ENCODE results near the gene ANKRD33.

ANKRD33 gene

DNA sequence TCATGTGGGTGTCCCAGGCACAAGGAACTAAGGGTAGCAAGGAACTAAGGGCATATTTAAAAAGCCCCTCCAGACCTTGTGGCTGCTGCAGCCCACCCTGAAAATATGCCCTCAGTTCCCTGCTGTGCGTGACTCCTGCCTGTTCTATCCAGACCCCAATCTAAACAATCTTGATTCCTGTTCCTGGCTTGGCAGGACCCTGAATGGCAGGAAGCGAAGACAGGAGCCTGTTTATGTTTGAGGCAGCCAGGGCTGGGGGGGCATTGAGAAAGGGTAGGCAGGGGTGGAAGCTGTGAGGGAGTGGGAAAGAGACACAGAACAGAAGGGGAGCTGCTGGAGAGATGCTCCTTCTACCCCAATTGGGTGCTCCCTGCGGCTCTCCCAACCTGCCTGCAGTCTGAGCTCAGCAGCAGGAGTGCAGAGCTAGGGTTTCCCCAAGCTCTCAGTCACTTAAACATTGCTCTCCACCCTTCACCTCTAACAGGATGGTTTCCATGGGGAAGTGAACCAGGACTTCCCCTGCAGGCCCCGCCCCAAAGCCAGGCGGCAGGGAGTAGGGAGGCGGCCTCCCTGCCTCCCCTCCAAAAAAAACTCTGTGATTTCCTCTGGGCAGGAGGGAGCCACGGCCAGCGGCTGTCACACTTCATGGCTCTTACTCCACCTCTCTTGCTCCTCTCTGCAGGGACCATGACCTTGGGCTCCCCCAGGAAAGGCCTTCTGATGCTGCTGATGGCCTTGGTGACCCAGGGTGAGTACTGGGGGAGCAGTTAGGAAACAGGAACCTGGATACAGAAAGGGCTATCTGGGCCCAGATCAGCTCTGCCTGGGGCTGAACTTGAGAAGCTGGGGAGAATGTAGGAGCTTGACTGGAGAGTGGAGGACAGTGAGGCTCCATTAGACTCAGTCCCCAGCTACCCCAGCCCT is 24.1 kb downstream of the ANKRD33 start:
- peak; percentile 20; the same call in 2 of the 3 replicates for ATAC-seq
- TF ChIP-seq ISL1 (CRISPR knock-in tag; IDR thresholded peaks at IDR 0.05), result no peak
- TF ChIP-seq TOX (CRISPR knock-in tag; IDR thresholded peaks at IDR 0.05; ENCODE audit: borderline replicate concordance), result no peak
- TF ChIP-seq, protein P1, sequence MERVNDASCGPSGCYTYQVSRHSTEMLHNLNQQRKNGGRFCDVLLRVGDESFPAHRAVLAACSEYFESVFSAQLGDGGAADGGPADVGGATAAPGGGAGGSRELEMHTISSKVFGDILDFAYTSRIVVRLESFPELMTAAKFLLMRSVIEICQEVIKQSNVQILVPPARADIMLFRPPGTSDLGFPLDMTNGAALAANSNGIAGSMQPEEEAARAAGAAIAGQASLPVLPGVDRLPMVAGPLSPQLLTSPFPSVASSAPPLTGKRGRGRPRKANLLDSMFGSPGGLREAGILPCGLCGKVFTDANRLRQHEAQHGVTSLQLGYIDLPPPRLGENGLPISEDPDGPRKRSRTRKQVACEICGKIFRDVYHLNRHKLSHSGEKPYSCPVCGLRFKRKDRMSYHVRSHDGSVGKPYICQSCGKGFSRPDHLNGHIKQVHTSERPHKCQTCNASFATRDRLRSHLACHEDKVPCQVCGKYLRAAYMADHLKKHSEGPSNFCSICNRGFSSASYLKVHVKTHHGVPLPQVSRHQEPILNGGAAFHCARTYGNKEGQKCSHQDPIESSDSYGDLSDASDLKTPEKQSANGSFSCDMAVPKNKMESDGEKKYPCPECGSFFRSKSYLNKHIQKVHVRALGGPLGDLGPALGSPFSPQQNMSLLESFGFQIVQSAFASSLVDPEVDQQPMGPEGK (CRISPR knock-in tag; IDR thresholded peaks at IDR 0.05; ENCODE audit: borderline replicate concordance), result no peak
- no peak for TF ChIP-seq ZFP30 (CRISPR knock-in tag; IDR thresholded peaks at IDR 0.05)
- TF ChIP-seq ZNF565 (CRISPR knock-in tag; conservative IDR thresholded peaks at IDR 0.05; ENCODE audit: low read depth), result no peak
- TF ChIP-seq CSDC2 (CRISPR knock-in tag; IDR thresholded peaks at IDR 0.05), result no peak
- TF ChIP-seq, protein P2, sequence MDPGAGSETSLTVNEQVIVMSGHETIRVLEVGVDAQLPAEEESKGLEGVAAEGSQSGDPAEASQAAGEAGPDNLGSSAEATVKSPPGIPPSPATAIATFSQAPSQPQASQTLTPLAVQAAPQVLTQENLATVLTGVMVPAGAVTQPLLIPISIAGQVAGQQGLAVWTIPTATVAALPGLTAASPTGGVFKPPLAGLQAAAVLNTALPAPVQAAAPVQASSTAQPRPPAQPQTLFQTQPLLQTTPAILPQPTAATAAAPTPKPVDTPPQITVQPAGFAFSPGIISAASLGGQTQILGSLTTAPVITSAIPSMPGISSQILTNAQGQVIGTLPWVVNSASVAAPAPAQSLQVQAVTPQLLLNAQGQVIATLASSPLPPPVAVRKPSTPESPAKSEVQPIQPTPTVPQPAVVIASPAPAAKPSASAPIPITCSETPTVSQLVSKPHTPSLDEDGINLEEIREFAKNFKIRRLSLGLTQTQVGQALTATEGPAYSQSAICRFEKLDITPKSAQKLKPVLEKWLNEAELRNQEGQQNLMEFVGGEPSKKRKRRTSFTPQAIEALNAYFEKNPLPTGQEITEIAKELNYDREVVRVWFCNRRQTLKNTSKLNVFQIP (CRISPR knock-in tag; IDR thresholded peaks at IDR 0.05; ENCODE audit: borderline replicate concordance, low read depth), result no peak
- no peak for TF ChIP-seq TCF4 (CRISPR knock-in tag; IDR thresholded peaks at IDR 0.05; ENCODE audit: borderline replicate concordance)
- TF ChIP-seq ZNF70 (CRISPR knock-in tag; IDR thresholded peaks at IDR 0.05), result no peak
- TF ChIP-seq ZFP3 (CRISPR knock-in tag; IDR thresholded peaks at IDR 0.05), result no peak

DNA sequence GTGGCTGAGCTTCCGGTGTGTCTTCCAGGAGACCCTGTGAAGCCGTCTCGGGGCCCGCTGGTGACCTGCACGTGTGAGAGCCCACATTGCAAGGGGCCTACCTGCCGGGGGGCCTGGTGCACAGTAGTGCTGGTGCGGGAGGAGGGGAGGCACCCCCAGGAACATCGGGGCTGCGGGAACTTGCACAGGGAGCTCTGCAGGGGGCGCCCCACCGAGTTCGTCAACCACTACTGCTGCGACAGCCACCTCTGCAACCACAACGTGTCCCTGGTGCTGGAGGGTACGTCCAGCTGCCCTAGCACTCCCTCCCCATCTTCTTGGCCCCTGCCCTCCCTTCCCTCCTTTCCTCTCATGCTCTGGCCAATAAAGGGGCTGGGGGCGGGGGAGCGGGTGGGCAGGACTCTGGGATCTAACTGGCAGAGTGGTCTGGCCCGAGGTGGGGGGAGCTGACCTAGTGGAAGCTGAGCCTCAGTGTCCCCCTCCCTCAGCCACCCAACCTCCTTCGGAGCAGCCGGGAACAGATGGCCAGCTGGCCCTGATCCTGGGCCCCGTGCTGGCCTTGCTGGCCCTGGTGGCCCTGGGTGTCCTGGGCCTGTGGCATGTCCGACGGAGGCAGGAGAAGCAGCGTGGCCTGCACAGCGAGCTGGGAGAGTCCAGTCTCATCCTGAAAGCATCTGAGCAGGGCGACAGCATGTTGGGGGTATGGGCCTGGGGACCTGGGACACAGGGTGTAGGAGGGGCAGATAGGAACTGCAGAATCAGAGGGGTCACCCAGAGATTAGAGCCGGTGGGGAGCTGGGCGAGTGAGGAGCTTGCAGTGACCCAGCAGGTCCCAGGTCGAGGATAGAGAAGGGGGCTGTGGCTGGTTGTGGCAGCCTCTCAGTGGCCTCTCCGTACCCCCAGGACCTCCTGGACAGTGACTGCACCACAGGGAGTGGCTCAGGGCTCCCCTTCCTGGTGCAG is 25.4 kb downstream of the ANKRD33 start:
- ATAC-seq, result no peak
- TF ChIP-seq, protein P3, sequence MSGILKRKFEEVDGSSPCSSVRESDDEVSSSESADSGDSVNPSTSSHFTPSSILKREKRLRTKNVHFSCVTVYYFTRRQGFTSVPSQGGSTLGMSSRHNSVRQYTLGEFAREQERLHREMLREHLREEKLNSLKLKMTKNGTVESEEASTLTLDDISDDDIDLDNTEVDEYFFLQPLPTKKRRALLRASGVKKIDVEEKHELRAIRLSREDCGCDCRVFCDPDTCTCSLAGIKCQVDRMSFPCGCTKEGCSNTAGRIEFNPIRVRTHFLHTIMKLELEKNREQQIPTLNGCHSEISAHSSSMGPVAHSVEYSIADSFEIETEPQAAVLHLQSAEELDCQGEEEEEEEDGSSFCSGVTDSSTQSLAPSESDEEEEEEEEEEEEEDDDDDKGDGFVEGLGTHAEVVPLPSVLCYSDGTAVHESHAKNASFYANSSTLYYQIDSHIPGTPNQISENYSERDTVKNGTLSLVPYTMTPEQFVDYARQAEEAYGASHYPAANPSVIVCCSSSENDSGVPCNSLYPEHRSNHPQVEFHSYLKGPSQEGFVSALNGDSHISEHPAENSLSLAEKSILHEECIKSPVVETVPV (CRISPR knock-in tag; IDR thresholded peaks at IDR 0.05), result no peak
- no peak for TF ChIP-seq ZNF70 (CRISPR knock-in tag; IDR thresholded peaks at IDR 0.05)
- no peak for TF ChIP-seq CSDC2 (CRISPR knock-in tag; IDR thresholded peaks at IDR 0.05)
- no peak for TF ChIP-seq GLIS3 (CRISPR knock-in tag; IDR thresholded peaks at IDR 0.05)
- no peak for TF ChIP-seq ZNF565 (CRISPR knock-in tag; conservative IDR thresholded peaks at IDR 0.05; ENCODE audit: low read depth)
- no peak for TF ChIP-seq RARB (CRISPR knock-in tag; IDR thresholded peaks at IDR 0.05)
- no peak for TF ChIP-seq OSR1 (CRISPR knock-in tag; IDR thresholded peaks at IDR 0.05)
- no peak for TF ChIP-seq ZFP3 (CRISPR knock-in tag; IDR thresholded peaks at IDR 0.05)
- no peak for TF ChIP-seq TCF4 (CRISPR knock-in tag; IDR thresholded peaks at IDR 0.05; ENCODE audit: borderline replicate concordance)

DNA sequence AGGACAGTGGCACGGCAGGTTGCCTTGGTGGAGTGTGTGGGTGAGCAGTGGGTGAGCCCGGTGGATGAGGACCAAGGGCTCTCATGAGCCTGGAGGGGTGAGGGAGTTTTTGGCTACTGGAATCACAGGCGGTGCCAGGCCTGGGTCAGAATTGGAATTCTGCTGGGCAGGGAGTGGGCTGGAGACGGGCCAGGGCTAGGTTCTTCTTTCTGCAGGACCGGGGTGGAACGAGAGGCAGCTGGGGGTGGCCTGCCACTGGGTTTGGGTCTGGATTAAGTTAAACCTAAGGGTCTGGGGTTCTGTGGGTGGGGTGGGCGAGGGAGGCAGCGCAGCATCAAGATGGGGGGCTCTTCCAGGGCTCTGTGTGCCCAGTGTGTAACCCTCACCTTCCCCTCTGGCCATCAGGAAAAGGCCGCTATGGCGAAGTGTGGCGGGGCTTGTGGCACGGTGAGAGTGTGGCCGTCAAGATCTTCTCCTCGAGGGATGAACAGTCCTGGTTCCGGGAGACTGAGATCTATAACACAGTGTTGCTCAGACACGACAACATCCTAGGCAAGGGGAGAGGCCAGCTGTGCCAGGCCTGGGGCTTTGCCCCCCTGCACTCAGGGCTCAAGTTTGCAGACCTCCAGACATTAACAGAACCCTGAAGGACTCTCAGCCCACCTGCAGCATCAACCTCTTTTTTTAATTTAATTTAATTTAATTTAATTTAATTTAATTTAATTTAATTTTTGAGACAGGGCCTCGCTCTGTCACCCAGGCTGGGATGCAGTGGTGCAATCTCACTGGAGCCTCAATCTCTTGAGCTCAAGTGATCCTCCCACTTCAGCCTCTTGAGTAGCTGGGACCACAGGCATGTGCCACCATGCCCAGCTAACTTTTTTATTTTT is 26.4 kb downstream of the ANKRD33 start:
- TF ChIP-seq ZFP3 (CRISPR knock-in tag; IDR thresholded peaks at IDR 0.05) (no peak), OSR1 (CRISPR knock-in tag; IDR thresholded peaks at IDR 0.05) (no peak), PPARA (CRISPR knock-in tag; IDR thresholded peaks at IDR 0.05; ENCODE audit: borderline replicate concordance) (no peak), BACH2 (CRISPR knock-in tag; IDR thresholded peaks at IDR 0.05; ENCODE audit: borderline replicate concordance) (no peak), ZNF565 (CRISPR knock-in tag; conservative IDR thresholded peaks at IDR 0.05; ENCODE audit: low read depth) (no peak), RARB (CRISPR knock-in tag; IDR thresholded peaks at IDR 0.05) (no peak), ESRRG (CRISPR knock-in tag; IDR thresholded peaks at IDR 0.05) (no peak), ZFP30 (CRISPR knock-in tag; IDR thresholded peaks at IDR 0.05) (no peak), CSDC2 (CRISPR knock-in tag; IDR thresholded peaks at IDR 0.05) (no peak), ISL1 (CRISPR knock-in tag; IDR thresholded peaks at IDR 0.05) (no peak), ZC3H10 (CRISPR knock-in tag; IDR thresholded peaks at IDR 0.05) (no peak)
- TF ChIP-seq, protein P1 (CRISPR knock-in tag; IDR thresholded peaks at IDR 0.05; ENCODE audit: borderline replicate concordance), result no peak
- TF ChIP-seq, protein P3 (CRISPR knock-in tag; IDR thresholded peaks at IDR 0.05), result no peak
- TF ChIP-seq, protein P4, sequence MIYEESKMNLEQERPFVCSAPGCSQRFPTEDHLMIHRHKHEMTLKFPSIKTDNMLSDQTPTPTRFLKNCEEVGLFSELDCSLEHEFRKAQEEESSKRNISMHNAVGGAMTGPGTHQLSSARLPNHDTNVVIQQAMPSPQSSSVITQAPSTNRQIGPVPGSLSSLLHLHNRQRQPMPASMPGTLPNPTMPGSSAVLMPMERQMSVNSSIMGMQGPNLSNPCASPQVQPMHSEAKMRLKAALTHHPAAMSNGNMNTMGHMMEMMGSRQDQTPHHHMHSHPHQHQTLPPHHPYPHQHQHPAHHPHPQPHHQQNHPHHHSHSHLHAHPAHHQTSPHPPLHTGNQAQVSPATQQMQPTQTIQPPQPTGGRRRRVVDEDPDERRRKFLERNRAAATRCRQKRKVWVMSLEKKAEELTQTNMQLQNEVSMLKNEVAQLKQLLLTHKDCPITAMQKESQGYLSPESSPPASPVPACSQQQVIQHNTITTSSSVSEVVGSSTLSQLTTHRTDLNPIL (CRISPR knock-in tag; IDR thresholded peaks at IDR 0.05; ENCODE audit: low read depth), result no peak
- ATAC-seq, result no peak
